Measurements from ENCODE around the gene MVD.

GRCh38 chr16:88618956-88619667, 43.8 kb downstream of the MVD start:
- TF ChIP-seq STAT6 (CRISPR knock-in tag; IDR thresholded peaks at IDR 0.05; ENCODE audit: borderline replicate concordance): no peak
- TF ChIP-seq ATF6 (CRISPR knock-in tag; conservative IDR thresholded peaks at IDR 0.05): no peak
- TF ChIP-seq ZBTB1 (CRISPR knock-in tag; IDR thresholded peaks at IDR 0.05; ENCODE audit: borderline replicate concordance): no peak
- TF ChIP-seq EP300 (IDR thresholded peaks at IDR 0.05; ENCODE audit: low read depth in 2 of 2, low read length in 2 of 2): no peak
- TF ChIP-seq EP300 (CRISPR knock-in tag; IDR thresholded peaks at IDR 0.05; ENCODE audit: borderline replicate concordance): no peak
- TF ChIP-seq MTA1 (CRISPR knock-in tag; IDR thresholded peaks at IDR 0.05; ENCODE audit: borderline replicate concordance): no peak
- TF ChIP-seq ZIK1 (CRISPR knock-in tag; IDR thresholded peaks at IDR 0.05; ENCODE audit: borderline replicate concordance, low read depth): no peak
- no peak for TF ChIP-seq ZNF451 (CRISPR knock-in tag; IDR thresholded peaks at IDR 0.05)
- no peak for TF ChIP-seq RELA (CRISPR knock-in tag; IDR thresholded peaks at IDR 0.05)
- TF ChIP-seq ZBTB4 (CRISPR knock-in tag; IDR thresholded peaks at IDR 0.05; ENCODE audit: borderline replicate concordance): no peak

All from HepG2 (cell line).